GM23248 (cell line): ENCODE data around the gene CXCL10.

Experiments
- EZH2 ChIP-seq: fragments of 200-600 bp; sonication (generic); IDR thresholded peaks from 2 replicates; pipeline ENCODE4 v1.6.1; 2018; ENCODE audit warnings: antibody characterized with exemption, mild to moderate bottlenecking; ENCODE audit not compliant: insufficient read depth, poor library complexity, severe bottlenecking
- EZH2phosphoT487 ChIP-seq: fragments of 200-600 bp; sonication (generic); IDR thresholded peaks from 2 replicates; pipeline ENCODE4 v1.6.1; 2018; ENCODE audit warnings: antibody characterized with exemption, moderate library complexity, mild to moderate bottlenecking, low read depth; ENCODE audit not compliant: insufficient read depth

GRCh38 chr4:76003620-76004019, 19.7 kb downstream of the CXCL10 start:
- TF ChIP-seq EZH2phosphoT487 = no peak
- no peak for TF ChIP-seq EZH2
